GM12875 (cell line): ENCODE data around the gene TET2.

Experiments used
- H3K4me3 ChIP-seq: one replicate; pipeline ENCODE4 v1.5.1; 2011; ENCODE audit warnings: low read depth, low read length, control low read depth
- CTCF ChIP-seq: IDR thresholded peaks from 2 replicates; pipeline ENCODE4 v1.5.1; 2011; ENCODE audit warnings: low read depth, mild to moderate bottlenecking, control low read depth, inconsistent platforms, low read length, moderate library complexity, borderline replicate concordance; ENCODE audit not compliant: insufficient read depth

TET2 gene

GRCh38 chr4:105179539-105180401, 33.1 kb downstream of the TET2 start:
- no peak overlapping the region for H3K4me3 ChIP-seq
- TF ChIP-seq CTCF, result no peak

GRCh38 chr4:105181259-105181658, 34.6 kb downstream of the TET2 start:
- no peak for TF ChIP-seq CTCF
- H3K4me3 ChIP-seq, result no peak overlapping the region

- TF ChIP-seq CTCF, result no peak
- H3K4me3 ChIP-seq, result no peak overlapping the region
These were observed 35.5 kb downstream of the TET2 start for GRCh38 chr4:105182211-105182610.

GRCh38 chr4:105184316-105184980, 37.8 kb downstream of the TET2 start:
- no peak for TF ChIP-seq CTCF
- no peak overlapping the region for H3K4me3 ChIP-seq

GRCh38 chr4:105186701-105187161, 40.1 kb downstream of the TET2 start:
- no peak for TF ChIP-seq CTCF
- H3K4me3 ChIP-seq, result no peak overlapping the region

- no peak for TF ChIP-seq CTCF
- H3K4me3 ChIP-seq, result no peak overlapping the region
These were observed 43.4 kb downstream of the TET2 start for GRCh38 chr4:105189855-105190650.
